Ramos (cell line): ENCODE measurements around the gene TEAD4.

ENCODE experiments used
- in situ Hi-C: fragments of 300-500 bp; cut with MboI; formaldehyde crosslinking; loops from one replicate; pipeline ENCODE4 v1.14.3; 2022; ENCODE audit warnings: low sequenced_read_pairs; ENCODE audit not compliant: unreplicated experiment

The TEAD4 gene

GRCh38 chr12:3073438-3074250 is 114.4 kb downstream of the TEAD4 start:
- in situ Hi-C loops: no loop called here

GRCh38 chr12:3075315-3075714 is 116.1 kb downstream of the TEAD4 start:
- in situ Hi-C loops: no loop called here

GRCh38 chr12:3076730-3077571 is 117.8 kb downstream of the TEAD4 start, which contains the start of gene TSPAN9:
Gene TSPAN9 (plus strand): TSS chr12:3077379. CDS start chr12:3201194, 123,815 bp downstream.
- in situ Hi-C loops: no loop called here

- in situ Hi-C loops: no loop called here
Measured at GRCh38 chr12:3077572-3078081, 118.4 kb downstream of the TEAD4 start.

GRCh38 chr12:3078086-3078820 is 119.1 kb downstream of the TEAD4 start:
- in situ Hi-C loops: no loop called here

- in situ Hi-C loops: no loop called here
Measured at GRCh38 chr12:3081091-3081490, 121.9 kb downstream of the TEAD4 start.

- in situ Hi-C loops: no loop called here
Measured at GRCh38 chr12:3081886-3082285, 122.7 kb downstream of the TEAD4 start.

GRCh38 chr12:3083241-3083920 is 124.2 kb downstream of the TEAD4 start:
- in situ Hi-C loops: no loop called here

- in situ Hi-C loops: no loop called here
Measured at GRCh38 chr12:3083921-3084347, 124.7 kb downstream of the TEAD4 start.

- in situ Hi-C loops: no loop called here
Measured at GRCh38 chr12:3084742-3085141, 125.5 kb downstream of the TEAD4 start.

- in situ Hi-C loops: no loop called here
Measured at GRCh38 chr12:3085341-3086139, 126.3 kb downstream of the TEAD4 start.

GRCh38 chr12:3086211-3086610 is 127.0 kb downstream of the TEAD4 start:
- in situ Hi-C loops: no loop called here

GRCh38 chr12:3086729-3087323 is 127.6 kb downstream of the TEAD4 start:
- in situ Hi-C loops: no loop called here

- in situ Hi-C loops: no loop called here
Measured at GRCh38 chr12:3087758-3088650, 128.8 kb downstream of the TEAD4 start.

GRCh38 chr12:3089588-3089987 is 130.4 kb downstream of the TEAD4 start:
- in situ Hi-C loops: no loop called here
